HG03378 (cell line): ENCODE data around the gene GAREM1.

Source experiments
- ATAC-seq: cut with Tn5 transposase; IDR thresholded peaks from one replicate; pipeline ENCODE4 v1.9.1; 2021; ENCODE audit warnings: mild to moderate bottlenecking, moderate library complexity; ENCODE audit not compliant: unreplicated experiment

The GAREM1 gene

DNA sequence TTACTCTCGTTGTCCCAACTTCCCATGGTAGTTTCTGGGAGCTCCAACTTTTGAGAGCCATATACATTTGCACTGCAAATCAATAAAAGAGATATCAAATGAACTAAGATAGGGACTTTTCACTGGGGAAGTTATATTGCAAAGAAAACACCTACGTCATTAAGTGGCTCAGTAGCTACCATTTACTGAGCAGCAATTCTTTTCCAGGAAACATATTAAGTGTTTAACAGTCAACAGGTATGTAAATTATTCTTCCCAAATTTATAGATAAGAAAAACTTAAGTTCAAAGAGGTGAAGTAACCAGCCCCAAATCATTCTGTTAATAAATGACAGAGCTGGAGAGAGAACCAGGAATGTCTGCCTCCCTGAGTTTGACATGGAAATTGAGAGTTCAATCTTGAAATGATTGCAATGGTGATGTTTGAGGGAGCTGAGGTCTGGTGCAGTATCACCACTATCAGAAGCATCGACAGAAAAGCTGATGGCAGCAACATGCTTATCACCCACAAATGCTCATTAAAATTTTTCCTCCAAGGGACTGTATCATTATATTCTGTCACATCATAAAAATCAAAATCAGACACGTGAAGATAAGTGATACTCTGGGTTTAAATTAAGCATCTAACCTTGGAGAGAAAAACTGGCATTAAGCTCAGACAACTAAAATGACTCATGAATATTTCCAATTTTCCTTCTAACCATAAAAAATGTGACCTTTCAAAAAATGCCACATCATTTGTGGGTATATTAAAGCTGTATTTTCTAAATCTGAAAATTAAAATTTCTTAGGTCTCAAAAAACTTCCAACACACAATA is 43.4 kb downstream of the GAREM1 start:
- no peak for ATAC-seq

- no peak for ATAC-seq
Measured at GRCh38 chr18:32425466-32425865, 45.2 kb downstream of the GAREM1 start.

- ATAC-seq: no peak
Measured at GRCh38 chr18:32424696-32425095, 46.0 kb downstream of the GAREM1 start.

- ATAC-seq: no peak
Measured at GRCh38 chr18:32422978-32423740, 47.5 kb downstream of the GAREM1 start.

DNA sequence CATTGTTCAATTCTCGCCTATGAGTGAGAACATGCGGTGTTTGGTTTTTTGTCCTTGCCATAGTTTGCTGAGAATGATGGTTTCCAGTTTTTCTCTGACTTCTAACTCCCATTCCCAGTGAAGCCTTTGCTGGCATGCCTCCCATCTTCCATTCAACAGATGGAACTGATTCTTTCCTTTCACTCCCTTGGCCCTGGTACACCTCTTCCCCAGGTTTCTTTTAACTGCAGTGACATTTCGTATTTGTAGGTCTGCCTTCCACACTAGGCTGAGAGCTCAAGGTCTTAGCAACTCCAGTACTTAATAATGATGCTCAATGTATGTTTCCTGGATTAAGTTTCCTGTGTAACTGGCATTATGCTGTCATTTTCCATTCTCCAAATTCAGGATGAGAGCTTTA is 48.5 kb downstream of the GAREM1 start:
- ATAC-seq: no peak

DNA sequence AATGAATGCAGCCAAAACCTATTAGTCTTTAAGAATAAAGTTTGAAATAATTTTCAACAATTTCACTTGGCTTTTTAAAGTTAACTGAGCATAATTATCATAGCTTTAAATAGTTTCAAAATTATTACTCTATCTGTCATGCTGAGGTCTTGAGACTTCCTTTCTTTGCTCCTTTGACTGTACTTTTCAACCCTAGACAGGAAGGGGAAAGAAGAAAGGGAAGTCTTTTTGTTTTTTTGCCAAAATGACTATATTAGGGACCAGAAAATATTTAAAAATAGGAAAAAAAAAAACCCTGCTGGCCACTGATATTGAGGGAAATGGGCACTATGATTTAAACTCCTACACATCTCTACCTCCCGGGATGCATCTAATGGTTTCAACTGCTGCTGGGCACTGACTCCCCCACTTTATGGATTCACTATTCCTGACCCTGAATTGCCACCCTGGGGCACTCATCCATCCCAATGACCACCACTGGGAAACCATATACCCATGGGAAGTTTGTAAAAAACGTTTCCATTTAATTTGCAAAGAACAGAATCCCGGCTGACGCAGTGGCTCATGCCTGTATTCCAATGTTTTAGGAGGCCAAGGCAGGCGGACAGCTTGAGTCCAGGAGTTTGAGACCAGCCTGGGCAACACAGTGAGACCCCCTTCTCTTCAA is 50.5 kb downstream of the GAREM1 start:
- ATAC-seq: no peak

GRCh38 chr18:32418148-32418547 is 52.5 kb downstream of the GAREM1 start:
- no peak for ATAC-seq

DNA sequence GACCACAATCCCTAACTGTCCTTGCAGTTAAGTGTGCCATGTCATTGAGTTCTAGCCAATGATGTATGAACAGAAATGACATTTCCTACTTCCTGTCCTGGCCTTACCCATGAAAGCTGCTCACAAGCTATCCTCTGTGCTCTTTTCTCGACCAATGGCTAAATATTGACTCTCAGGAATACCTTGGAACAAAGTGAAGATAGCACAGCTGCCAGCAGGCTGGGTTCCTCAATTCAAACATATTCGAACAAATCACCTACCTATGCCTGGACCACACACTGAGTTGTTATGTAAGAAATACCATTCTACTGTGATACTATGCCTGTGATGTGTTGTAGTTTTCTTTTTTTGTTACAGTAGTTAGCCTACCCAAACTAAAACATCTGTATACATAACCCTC is 65.1 kb downstream of the GAREM1 start:
- no peak for ATAC-seq

- no peak for ATAC-seq
Measured at GRCh38 chr18:32401621-32402020, 69.1 kb downstream of the GAREM1 start.

- no peak for ATAC-seq
Measured at GRCh38 chr18:32393407-32393806, 77.3 kb downstream of the GAREM1 start.

DNA sequence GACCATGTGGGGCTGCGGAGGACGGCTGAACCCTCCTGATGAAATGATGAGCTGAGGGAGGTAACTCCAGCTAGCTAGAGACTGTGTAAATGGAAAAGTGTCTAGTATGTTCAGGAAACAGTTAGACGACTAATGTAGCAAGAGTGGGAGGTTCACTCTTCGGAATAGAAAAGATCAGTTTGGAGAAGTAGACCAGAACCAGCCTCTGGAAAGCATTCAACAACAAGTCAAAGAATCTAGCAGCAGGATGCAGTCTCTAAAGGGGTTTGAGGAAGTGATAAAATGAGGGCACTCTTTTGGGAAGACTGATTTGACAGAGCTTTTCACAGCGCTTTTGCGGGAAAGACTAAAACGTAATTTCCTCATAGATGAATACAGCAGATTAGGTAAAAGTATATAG is 79.6 kb downstream of the GAREM1 start:
- no peak for ATAC-seq

- ATAC-seq: no peak
Measured at GRCh38 chr18:32389858-32390257, 80.8 kb downstream of the GAREM1 start.

GRCh38 chr18:32389191-32389590 is 81.5 kb downstream of the GAREM1 start:
- ATAC-seq: no peak

- no peak for ATAC-seq
Measured at GRCh38 chr18:32386471-32386870, 84.2 kb downstream of the GAREM1 start.

DNA sequence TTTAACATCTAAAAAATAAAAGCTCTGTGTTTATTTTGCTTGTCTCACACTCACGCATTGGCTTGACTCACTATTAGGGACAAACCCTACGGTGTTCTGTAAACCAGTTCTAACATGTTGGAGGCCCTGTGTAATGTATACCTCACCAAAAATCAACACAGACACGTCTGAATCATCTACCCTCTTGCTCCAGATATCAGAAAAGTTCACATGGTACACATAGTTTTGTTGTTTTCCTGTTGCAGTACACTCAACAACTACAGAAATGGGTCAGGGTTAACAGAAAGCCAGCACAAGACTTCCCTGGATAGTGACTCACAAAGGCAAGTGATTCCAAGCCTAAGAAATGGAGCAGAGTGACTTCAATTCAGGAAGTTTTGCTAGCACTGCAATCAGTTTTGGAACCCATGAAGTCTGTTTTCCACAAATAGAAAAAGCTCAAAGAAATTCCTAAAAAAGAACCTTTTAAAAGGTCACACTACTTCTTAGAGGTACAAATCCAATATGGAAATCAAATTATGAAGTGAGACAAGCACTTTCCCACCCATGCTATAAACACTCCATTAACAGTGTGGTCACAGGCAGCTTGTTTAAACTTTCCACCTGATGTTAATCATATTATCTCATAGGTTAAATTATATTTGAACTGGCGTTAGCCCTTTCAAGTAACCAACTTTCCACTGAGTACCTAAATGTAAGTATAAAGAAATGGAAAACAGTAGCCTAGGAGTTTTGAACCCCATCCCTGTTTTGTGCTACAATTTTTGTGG is 87.4 kb downstream of the GAREM1 start:
- ATAC-seq: no peak

GRCh38 chr18:32381761-32382160 is 88.9 kb downstream of the GAREM1 start:
- ATAC-seq: no peak

DNA sequence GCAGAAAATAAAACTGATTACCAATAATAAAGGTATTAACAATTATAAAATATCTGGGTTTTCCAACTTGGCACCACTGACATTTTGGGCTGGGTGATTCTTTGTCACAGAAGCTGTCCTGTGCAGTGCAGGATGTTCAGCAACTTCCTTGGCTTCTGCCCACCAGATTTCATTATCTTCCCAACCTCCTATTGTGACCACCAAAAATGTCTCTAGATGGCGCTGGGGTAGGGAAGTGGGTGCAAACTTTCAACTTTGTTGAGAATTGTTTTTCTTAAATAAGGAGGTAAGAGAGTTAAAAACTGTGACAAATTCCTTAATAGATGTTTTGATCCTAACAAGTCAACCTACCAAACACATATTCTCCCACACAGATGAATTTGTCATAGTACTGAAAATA is 90.1 kb downstream of the GAREM1 start:
- ATAC-seq: no peak

DNA sequence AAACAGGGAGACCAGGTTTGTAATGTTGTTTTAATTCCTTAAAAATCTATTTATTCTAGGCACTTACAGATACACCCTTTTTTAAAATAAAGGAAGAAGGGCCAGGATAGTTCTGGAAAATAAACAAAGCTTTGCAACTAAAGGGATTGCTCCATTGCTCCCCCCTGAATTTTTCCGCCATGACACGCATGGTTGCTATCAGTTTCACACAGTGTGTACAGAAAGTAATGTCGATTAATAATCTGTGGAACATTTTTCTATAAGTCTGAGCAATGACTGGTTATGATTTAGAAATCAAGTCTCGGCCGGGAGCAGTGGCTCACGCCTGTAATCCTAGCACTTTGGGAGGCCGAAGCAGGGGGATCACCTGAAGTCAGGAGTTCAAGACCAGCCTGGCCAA is 90.8 kb downstream of the GAREM1 start:
- no peak for ATAC-seq

- ATAC-seq: no peak
Measured at GRCh38 chr18:32378705-32379104, 92.0 kb downstream of the GAREM1 start.

GRCh38 chr18:32373995-32374394 is 96.7 kb downstream of the GAREM1 start:
- no peak for ATAC-seq

DNA sequence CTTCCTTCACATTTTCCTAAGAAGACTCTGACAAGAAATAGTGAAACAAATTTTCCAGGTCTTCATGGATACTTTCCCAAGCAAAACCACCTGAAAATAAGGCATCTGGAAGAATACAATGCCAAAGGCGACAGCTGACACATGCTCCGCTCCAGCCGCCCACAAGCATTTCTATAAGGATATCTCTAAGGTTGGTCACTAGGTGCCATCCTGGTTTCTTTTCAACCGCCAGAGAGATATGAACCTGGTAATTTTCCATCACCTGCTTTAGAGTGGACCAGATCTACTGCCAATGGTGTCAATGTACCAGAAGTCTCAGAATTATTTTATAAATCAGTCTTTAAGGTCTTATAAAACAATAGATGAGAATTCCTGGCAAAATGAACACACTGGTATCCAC is 97.2 kb downstream of the GAREM1 start:
- no peak for ATAC-seq
